Neural crest cell (in vitro differentiated cells): ENCODE measurements around the gene DOCK8. TPM values are rescaled to one million over a fixed set of nuclear protein-coding genes. Genes with fewer than 3 reads are reported as not detected.

Experiments used
- DNase-seq: peaks from one replicate; pipeline ENCODE4 v3.0.0; 2021; ENCODE audit warnings: low read depth, mixed read lengths, low spot score
- H3K27ac Mint-ChIP-seq: one replicate; pipeline ENCODE4 v1.8.0; 2021; ENCODE audit warnings: mild to moderate bottlenecking, mixed read lengths; ENCODE audit not compliant: unreplicated experiment
- H3K27me3 Mint-ChIP-seq: 2 replicates; pipeline ENCODE4 v1.8.0; 2021; ENCODE audit warnings: low read depth, mild to moderate bottlenecking, mixed read lengths
- H3K36me3 Mint-ChIP-seq: 2 replicates; pipeline ENCODE4 v1.8.0; 2021; ENCODE audit warnings: low read depth, mild to moderate bottlenecking, mixed read lengths
- H3K4me1 Mint-ChIP-seq: 2 replicates; pipeline ENCODE4 v1.8.0; 2021; ENCODE audit warnings: mixed read lengths
- H3K4me3 Mint-ChIP-seq: one replicate; pipeline ENCODE4 v1.8.0; 2021; ENCODE audit warnings: mild to moderate bottlenecking, mixed read lengths
- H3K9me3 Mint-ChIP-seq: 2 replicates; pipeline ENCODE4 v1.8.0; 2021; ENCODE audit warnings: mixed read lengths
- CTCF ChIP-seq: fragments of 200-600 bp; sonication (generic); conservative IDR thresholded peaks from 2 replicates; pipeline ENCODE4 v1.5.0; 2021; ENCODE audit warnings: antibody characterized with exemption, mild to moderate bottlenecking
- total RNA-seq: library from RNA; stranded (reverse); gene quantifications from 2 replicates; pipeline ENCODE4 v1.2.1, GENCODE V29; 2021

Gene DOCK8
- total RNA-seq, 1 donor from 2014 or later, result 0.58 TPM

- H3K27ac Mint-ChIP-seq, result no peak overlapping the region
- H3K4me1 Mint-ChIP-seq, result peaks cover 24% of the 10 kb centered on the region
- no peaks in the 10 kb centered on the region for H3K36me3 Mint-ChIP-seq
- H3K4me3 Mint-ChIP-seq, result peak overlapping the region; percentile 51
- H3K27me3 Mint-ChIP-seq, result no peaks in the 10 kb centered on the region
- no peak for DNase-seq
- H3K9me3 Mint-ChIP-seq, result no peaks in the 10 kb centered on the region
- no peak for TF ChIP-seq CTCF
Measured at GRCh38 chr9:468766-469426, 254.2 kb downstream of the DOCK8 start.

GRCh38 chr9:469672-470551 is 255.2 kb downstream of the DOCK8 start:
- no peaks in the 10 kb centered on the region for H3K36me3 Mint-ChIP-seq
- no peaks in the 10 kb centered on the region for H3K27me3 Mint-ChIP-seq
- peak; percentile 84 for DNase-seq
- peaks cover 24% of the 10 kb centered on the region for H3K4me1 Mint-ChIP-seq
- H3K9me3 Mint-ChIP-seq, result no peaks in the 10 kb centered on the region
- H3K4me3 Mint-ChIP-seq, result peak overlapping the region; percentile 92
- H3K27ac Mint-ChIP-seq, result peak overlapping the region; percentile 98
- TF ChIP-seq CTCF, result no peak

GRCh38 chr9:470552-471194 is 256.0 kb downstream of the DOCK8 start:
- no peaks in the 10 kb centered on the region for H3K36me3 Mint-ChIP-seq
- peak overlapping the region; percentile 92 for H3K4me3 Mint-ChIP-seq
- no peaks in the 10 kb centered on the region for H3K27me3 Mint-ChIP-seq
- TF ChIP-seq CTCF, result no peak
- H3K9me3 Mint-ChIP-seq, result no peaks in the 10 kb centered on the region
- peak overlapping the region; percentile 76 for H3K27ac Mint-ChIP-seq
- DNase-seq, result no peak
- H3K4me1 Mint-ChIP-seq, result peaks cover 24% of the 10 kb centered on the region

GRCh38 chr9:471320-471719 is 256.7 kb downstream of the DOCK8 start:
- Mint-ChIP-seq H3K27me3 (no peaks in the 10 kb centered on the region), H3K4me3 (peak overlapping the region; percentile 92), H3K27ac (no peak overlapping the region), H3K4me1 (peaks cover 24% of the 10 kb centered on the region), H3K36me3 (no peaks in the 10 kb centered on the region), H3K9me3 (no peaks in the 10 kb centered on the region)
- no peak for DNase-seq
- TF ChIP-seq CTCF, result no peak

GRCh38 chr9:472479-473075 is 257.9 kb downstream of the DOCK8 start:
- TF ChIP-seq CTCF, result no peak
- H3K9me3 Mint-ChIP-seq, result no peaks in the 10 kb centered on the region
- no peak for DNase-seq
- no peak overlapping the region for H3K27ac Mint-ChIP-seq
- H3K36me3 Mint-ChIP-seq, result peaks cover under 1% of the 10 kb centered on the region
- H3K4me3 Mint-ChIP-seq, result no peak overlapping the region
- H3K4me1 Mint-ChIP-seq, result peaks cover 24% of the 10 kb centered on the region
- H3K27me3 Mint-ChIP-seq, result no peaks in the 10 kb centered on the region
